Liver (tissue), 9 donors: ENCODE measurements around the gene GAL. TPM values are rescaled to one million over a fixed set of nuclear protein-coding genes. Genes with fewer than 3 reads are reported as not detected.

ENCODE experiments used
- DNase-seq: peaks from one replicate; pipeline ENCODE4 v3.0.0-alpha.2; 2017; ENCODE audit warnings: low spot score
- H3K27ac ChIP-seq, 2 donors: one replicate each; pipeline ENCODE4 v1.7.0; 2013; ENCODE audit warnings: inconsistent platforms in 2 of 2, low read length in 2 of 2, control low read depth in 1 of 2, low read depth in 1 of 2, mild to moderate bottlenecking in 1 of 2
- H3K27me3 ChIP-seq, 4 donors: one replicate each; pipeline versions ENCODE4 v1.6.1 to v1.7.0; 2013; ENCODE audit warnings: low read length in 3 of 4, inconsistent platforms in 1 of 4, mild to moderate bottlenecking in 1 of 4, moderate library complexity in 1 of 4; ENCODE audit not compliant: control insufficient read depth in 4 of 4, insufficient read depth in 4 of 4
- H3K36me3 ChIP-seq, 4 donors: one replicate each; pipeline versions ENCODE4 v1.6.1 to v1.7.0; 2013; ENCODE audit warnings: low read length in 3 of 4, mild to moderate bottlenecking in 3 of 4, low read depth in 1 of 4, moderate library complexity in 1 of 4; ENCODE audit not compliant: control insufficient read depth in 4 of 4, insufficient read depth in 3 of 4
- H3K4me1 ChIP-seq, 4 donors: one replicate each; pipeline versions ENCODE4 v1.6.1 to v1.7.0; 2013; ENCODE audit warnings: low read length in 3 of 4, mild to moderate bottlenecking in 3 of 4, moderate library complexity in 1 of 4; ENCODE audit not compliant: control insufficient read depth in 4 of 4, insufficient read depth in 4 of 4
- H3K4me3 ChIP-seq, 3 donors: one replicate each; pipeline versions ENCODE4 v1.6.1 to v1.7.0; 2013; ENCODE audit warnings: low read length in 3 of 3, control low read depth in 1 of 3, low read depth in 1 of 3, mild to moderate bottlenecking in 1 of 3
- H3K9ac ChIP-seq, 2 donors: one replicate each; pipeline ENCODE4 v1.7.0; 2013; ENCODE audit warnings: low read length in 2 of 2, mild to moderate bottlenecking in 2 of 2, moderate library complexity in 2 of 2, control low read depth in 1 of 2, low read depth in 1 of 2
- H3K9me3 ChIP-seq, 4 donors: one replicate each; pipeline versions ENCODE4 v1.6.1 to v1.7.0; 2013; ENCODE audit warnings: low read length in 3 of 4; ENCODE audit not compliant: control insufficient read depth in 4 of 4
- ATF3 ChIP-seq: IDR thresholded peaks from 2 replicates; pipeline ENCODE4 v1.6.1; 2016; ENCODE audit warnings: antibody characterized with exemption
- EGR1 ChIP-seq, 2 donors: IDR thresholded peaks; 2 replicates each; pipeline ENCODE4 v1.6.1; 2016 to 2018; ENCODE audit warnings: antibody characterized with exemption in 2 of 2, low read depth in 2 of 2
- FOXA1 ChIP-seq: IDR thresholded peaks from 2 replicates; pipeline ENCODE4 v1.6.1; 2016; ENCODE audit warnings: antibody characterized with exemption
- HNF4A ChIP-seq, 2 donors: conservative IDR thresholded peaks; 2 replicates each; pipeline ENCODE4 v1.6.1; 2016; ENCODE audit warnings: antibody characterized with exemption in 2 of 2, mild to moderate bottlenecking in 2 of 2
- JUND ChIP-seq, 2 donors: IDR thresholded peaks; 2 replicates each; pipeline ENCODE4 v1.6.1; 2016; ENCODE audit warnings: antibody characterized with exemption in 2 of 2
- NR2F2 ChIP-seq: IDR thresholded peaks from 2 replicates; pipeline ENCODE4 v1.6.1; 2016; ENCODE audit warnings: antibody characterized with exemption
- RAD21 ChIP-seq, 2 donors: IDR thresholded peaks; 2 replicates each; pipeline ENCODE4 v1.6.1; 2016; ENCODE audit warnings: antibody characterized with exemption in 2 of 2, mild to moderate bottlenecking in 2 of 2
- RXRA ChIP-seq, 2 donors: IDR thresholded peaks; 2 replicates each; pipeline ENCODE4 v1.6.1; 2017 to 2018; ENCODE audit warnings: antibody characterized with exemption in 2 of 2, mild to moderate bottlenecking in 1 of 2
- SP1 ChIP-seq: IDR thresholded peaks from 2 replicates; pipeline ENCODE4 v1.6.1; 2018; ENCODE audit warnings: antibody characterized with exemption, mild to moderate bottlenecking
- YY1 ChIP-seq: IDR thresholded peaks from 2 replicates; pipeline ENCODE4 v1.6.1; 2016; ENCODE audit warnings: antibody characterized with exemption, mild to moderate bottlenecking
- WGBS: extraction: QIAGEN DNeasy Blood & Tissue Kit; methylation state at CpG from one replicate; pipeline ENCODE4 v1.1.7; 2013; 5-methylcytosine and 5-hydroxymethylcytosine counted together
- polyA plus RNA-seq, 2 donors: library from polyadenylated mRNA; stranded (reverse) in 1 of 2; unstranded in 1 of 2; fragments of 200-250 nt in 1 of 2; fragments of >200 nt in 1 of 2; fragmentation: Nextera tagmentation in 1 of 2; extraction: Ambion mirVana in 1 of 2; gene quantifications; one replicate each; pipeline versions ENCODE4 v1.2.1 to v1.2.3, GENCODE V29; 2013 to 2015
- total RNA-seq, 2 donors: library from RNA; depleted of rRNA; stranded (reverse); fragments of >200 nt; gene quantifications; one replicate each; pipeline ENCODE4 v1.2.3, GENCODE V29; 2014
- TF ChIP-seq, protein P1 (sequence below): IDR thresholded peaks from 2 replicates; pipeline ENCODE4 v1.6.1; 2016; ENCODE audit warnings: antibody characterized with exemption
- TF ChIP-seq, protein P2 (sequence below): IDR thresholded peaks from 2 replicates; pipeline ENCODE4 v1.6.1; 2016; ENCODE audit warnings: antibody characterized with exemption, mild to moderate bottlenecking
- TF ChIP-seq, protein P3 (sequence below): IDR thresholded peaks from 2 replicates; pipeline ENCODE4 v1.6.1; 2016; ENCODE audit warnings: antibody characterized with exemption
- donor health status: healthy.
- donor health status: healthy.
- donor health status: healthy.
- donor health status: healthy.
- donor health status: healthy.

GAL gene
- total and polyA plus RNA-seq, 4 donors: 0.47 TPM; not detected in 3

DNA sequence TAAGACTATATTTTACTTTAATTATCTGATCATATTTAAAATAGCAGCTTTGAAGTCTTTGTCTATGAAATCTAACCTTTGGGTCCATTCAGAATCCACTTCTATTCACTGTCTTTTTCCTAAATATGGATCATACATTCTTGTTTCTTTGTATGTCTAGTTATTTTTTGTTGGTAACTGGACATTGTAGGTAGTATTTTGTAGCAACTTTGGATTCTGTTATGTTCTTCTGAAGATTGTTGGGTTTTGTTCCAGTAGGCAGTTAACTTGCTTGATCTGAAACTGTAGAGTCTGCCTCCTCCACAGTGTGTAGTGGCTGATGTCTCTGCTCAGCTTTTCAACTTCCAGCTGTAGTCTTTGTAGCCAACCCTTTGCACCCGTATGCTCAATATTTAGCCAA lies 37.5 kb upstream of the GAL start:
- TF ChIP-seq HNF4A (conservative IDR thresholded peaks at IDR 0.05): no peak
- TF ChIP-seq RXRA (IDR thresholded peaks at IDR 0.05): no peak
- no peak for TF ChIP-seq RAD21 (IDR thresholded peaks at IDR 0.05)
- TF ChIP-seq, protein P1, sequence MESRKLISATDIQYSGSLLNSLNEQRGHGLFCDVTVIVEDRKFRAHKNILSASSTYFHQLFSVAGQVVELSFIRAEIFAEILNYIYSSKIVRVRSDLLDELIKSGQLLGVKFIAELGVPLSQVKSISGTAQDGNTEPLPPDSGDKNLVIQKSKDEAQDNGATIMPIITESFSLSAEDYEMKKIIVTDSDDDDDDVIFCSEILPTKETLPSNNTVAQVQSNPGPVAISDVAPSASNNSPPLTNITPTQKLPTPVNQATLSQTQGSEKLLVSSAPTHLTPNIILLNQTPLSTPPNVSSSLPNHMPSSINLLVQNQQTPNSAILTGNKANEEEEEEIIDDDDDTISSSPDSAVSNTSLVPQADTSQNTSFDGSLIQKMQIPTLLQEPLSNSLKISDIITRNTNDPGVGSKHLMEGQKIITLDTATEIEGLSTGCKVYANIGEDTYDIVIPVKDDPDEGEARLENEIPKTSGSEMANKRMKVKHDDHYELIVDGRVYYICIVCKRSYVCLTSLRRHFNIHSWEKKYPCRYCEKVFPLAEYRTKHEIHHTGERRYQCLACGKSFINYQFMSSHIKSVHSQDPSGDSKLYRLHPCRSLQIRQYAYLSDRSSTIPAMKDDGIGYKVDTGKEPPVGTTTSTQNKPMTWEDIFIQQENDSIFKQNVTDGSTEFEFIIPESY: no peak
- no peak for TF ChIP-seq YY1
- TF ChIP-seq, protein P2, sequence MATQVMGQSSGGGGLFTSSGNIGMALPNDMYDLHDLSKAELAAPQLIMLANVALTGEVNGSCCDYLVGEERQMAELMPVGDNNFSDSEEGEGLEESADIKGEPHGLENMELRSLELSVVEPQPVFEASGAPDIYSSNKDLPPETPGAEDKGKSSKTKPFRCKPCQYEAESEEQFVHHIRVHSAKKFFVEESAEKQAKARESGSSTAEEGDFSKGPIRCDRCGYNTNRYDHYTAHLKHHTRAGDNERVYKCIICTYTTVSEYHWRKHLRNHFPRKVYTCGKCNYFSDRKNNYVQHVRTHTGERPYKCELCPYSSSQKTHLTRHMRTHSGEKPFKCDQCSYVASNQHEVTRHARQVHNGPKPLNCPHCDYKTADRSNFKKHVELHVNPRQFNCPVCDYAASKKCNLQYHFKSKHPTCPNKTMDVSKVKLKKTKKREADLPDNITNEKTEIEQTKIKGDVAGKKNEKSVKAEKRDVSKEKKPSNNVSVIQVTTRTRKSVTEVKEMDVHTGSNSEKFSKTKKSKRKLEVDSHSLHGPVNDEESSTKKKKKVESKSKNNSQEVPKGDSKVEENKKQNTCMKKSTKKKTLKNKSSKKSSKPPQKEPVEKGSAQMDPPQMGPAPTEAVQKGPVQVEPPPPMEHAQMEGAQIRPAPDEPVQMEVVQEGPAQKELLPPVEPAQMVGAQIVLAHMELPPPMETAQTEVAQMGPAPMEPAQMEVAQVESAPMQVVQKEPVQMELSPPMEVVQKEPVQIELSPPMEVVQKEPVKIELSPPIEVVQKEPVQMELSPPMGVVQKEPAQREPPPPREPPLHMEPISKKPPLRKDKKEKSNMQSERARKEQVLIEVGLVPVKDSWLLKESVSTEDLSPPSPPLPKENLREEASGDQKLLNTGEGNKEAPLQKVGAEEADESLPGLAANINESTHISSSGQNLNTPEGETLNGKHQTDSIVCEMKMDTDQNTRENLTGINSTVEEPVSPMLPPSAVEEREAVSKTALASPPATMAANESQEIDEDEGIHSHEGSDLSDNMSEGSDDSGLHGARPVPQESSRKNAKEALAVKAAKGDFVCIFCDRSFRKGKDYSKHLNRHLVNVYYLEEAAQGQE: no peak
- no peak for TF ChIP-seq NR2F2
- TF ChIP-seq FOXA1: no peak
- TF ChIP-seq JUND (IDR thresholded peaks at IDR 0.05): no peak
- Histone ChIP-seq H3K4me1 (no peaks in the 10 kb centered on the region), H3K9ac (no peak overlapping the region), H3K9me3 (peaks cover 6 to 16% (median 9%) of the 10 kb centered on the region in 4 donors), H3K27me3 (no peaks in the 10 kb centered on the region), H3K4me3 (no peak overlapping the region), H3K36me3 (no peaks in the 10 kb centered on the region), H3K27ac (no peak overlapping the region)
- 96% methylated on average over 1 of the region's 1 CpG for WGBS
- no peak for DNase-seq

GRCh38 chr11:68649851-68650555 lies 34.3 kb upstream of the GAL start:
- no peaks in the 10 kb centered on the region for H3K4me1 ChIP-seq
- H3K36me3 ChIP-seq: no peaks in the 10 kb centered on the region
- H3K4me3 ChIP-seq: no peak overlapping the region
- TF ChIP-seq NR2F2 (no peak), RAD21 (IDR thresholded peaks at IDR 0.05) (no peak), FOXA1 (no peak), RXRA (IDR thresholded peaks at IDR 0.05) (no peak), ATF3 (no peak), YY1 (no peak), SP1 (no peak), EGR1 (IDR thresholded peaks at IDR 0.05; ENCODE audit: low read depth in 2 of 2) (no peak)
- TF ChIP-seq, protein P3, sequence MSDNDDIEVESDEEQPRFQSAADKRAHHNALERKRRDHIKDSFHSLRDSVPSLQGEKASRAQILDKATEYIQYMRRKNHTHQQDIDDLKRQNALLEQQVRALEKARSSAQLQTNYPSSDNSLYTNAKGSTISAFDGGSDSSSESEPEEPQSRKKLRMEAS: no peak
- H3K27ac ChIP-seq: no peak overlapping the region
- H3K27me3 ChIP-seq: no peaks in the 10 kb centered on the region
- WGBS: 77% methylated on average over 38 of the region's 38 CpGs
- no peak overlapping the region for H3K9ac ChIP-seq
- peaks cover 6 to 16% (median 9%) of the 10 kb centered on the region in 4 donors for H3K9me3 ChIP-seq
- DNase-seq: no peak
